T-helper 1 cell treated with Interleukin-12 subunit alpha and Interleukin-12 subunit beta and Interleukin-4 antibody, amounts not matched to agents 30 ng/mL and 1 ng/mL, for 36 hours (primary cell): Measurements from ENCODE around the gene TMEM114. TPM values are rescaled to one million over a fixed set of nuclear protein-coding genes. Genes with fewer than 3 reads are reported as not detected.

Experiments used
- intact Hi-C: fragments of 100-400 bp; cut with micrococcal nuclease; formaldehyde crosslinking; loops from one replicate; pipeline ENCODE4 v1.15.1; 2024
- total RNA-seq: library from RNA; stranded (reverse); gene quantifications from 2 replicates; pipeline ENCODE4 v1.2.3, GENCODE V29; 2022

The TMEM114 gene
- total RNA-seq, 1 donor from 2014 or later = not detected

DNA sequence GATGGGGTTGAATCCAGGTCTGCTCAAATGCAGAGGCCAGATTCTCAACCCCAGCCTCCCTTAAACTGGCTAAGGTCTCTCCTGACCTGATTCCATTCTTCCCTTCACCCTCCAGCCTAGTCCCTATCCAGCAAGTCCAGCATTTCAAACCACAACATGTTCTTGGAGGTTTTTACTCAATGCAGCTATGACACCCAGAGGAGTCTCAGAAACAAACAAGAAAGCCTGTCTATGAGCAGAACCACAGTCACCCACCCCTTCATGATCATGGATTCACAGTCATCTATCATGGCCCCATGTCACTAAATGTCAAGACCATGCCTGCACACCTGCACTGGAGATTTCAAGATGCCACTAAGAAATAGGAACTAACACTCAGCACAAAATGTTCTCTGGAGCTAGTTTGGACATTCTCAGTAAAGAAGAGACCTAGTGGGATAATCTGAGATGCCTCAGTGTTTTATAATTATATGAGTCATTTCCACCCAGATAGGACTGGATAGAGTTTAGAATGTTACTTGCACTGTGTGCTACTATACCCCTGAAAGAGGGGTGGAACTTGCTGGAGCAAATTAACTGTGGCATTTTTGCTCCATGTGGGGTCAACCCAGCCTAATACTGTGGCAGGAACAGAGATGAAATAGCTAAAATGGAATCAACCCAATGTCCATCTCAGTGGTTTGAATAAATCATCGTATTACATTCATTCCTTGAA, 21.7 kb upstream of the TMEM114 start:
- intact Hi-C loops = no loop called here

DNA sequence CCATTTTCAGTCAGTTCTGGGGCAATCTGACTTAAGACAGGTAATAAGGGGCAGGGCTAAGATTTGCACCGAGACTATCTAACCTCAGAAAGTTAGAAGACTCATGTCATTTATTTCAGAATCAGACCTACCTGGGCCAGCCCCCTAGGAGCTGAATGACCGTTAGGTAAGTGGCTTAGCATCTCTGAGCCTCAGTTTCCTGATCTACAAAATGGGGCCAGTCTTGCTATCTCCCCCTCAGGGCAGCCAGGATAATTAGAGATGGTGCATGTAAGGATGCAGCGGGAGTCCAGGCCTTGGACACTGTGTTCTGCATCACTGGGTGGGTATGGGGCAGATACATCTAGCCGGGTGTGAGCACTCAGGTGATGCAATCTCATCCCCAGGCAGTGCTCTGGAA, 20.8 kb upstream of the TMEM114 start:
- intact Hi-C loops = no loop called here

DNA sequence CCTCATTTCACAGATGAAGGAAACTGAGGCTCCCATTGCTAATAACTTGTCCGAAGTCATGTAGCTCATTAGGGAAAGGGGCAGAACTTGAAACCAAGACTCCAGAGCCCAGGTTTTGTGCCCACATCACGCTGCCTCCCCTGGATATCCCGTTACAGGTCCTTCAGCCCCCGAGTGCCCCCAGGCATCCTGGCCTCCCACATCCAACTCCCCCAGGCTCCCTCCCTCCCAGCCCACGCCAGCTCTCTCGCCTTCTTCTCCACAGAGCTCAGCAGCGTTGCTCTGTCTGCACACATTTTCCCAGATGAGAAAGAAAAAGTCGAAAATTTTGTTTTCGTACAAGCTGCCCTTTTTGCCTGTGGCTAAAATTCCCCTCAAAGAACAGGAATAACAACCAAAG, 16.9 kb upstream of the TMEM114 start:
- intact Hi-C loops = no loop called here

DNA sequence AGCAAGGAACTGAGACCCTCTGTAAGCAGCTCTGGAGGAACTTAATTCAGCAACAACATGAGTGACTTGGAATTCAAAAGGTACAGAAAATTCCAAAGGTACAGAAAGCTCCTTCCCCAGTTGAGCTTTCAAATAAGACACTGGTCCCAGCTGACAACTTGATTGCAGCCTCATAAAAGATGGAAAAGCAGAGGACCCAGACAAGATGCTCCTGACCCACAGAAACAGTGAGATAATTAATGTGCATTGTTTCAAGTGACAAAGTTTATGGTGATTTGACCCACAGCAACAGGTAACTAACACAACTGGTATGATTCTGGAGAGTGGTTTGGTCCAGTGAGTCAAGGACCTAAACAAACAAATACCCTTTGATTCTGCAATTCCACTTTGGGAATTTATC, 15.2 kb upstream of the TMEM114 start:
- intact Hi-C loops = no loop called here

DNA sequence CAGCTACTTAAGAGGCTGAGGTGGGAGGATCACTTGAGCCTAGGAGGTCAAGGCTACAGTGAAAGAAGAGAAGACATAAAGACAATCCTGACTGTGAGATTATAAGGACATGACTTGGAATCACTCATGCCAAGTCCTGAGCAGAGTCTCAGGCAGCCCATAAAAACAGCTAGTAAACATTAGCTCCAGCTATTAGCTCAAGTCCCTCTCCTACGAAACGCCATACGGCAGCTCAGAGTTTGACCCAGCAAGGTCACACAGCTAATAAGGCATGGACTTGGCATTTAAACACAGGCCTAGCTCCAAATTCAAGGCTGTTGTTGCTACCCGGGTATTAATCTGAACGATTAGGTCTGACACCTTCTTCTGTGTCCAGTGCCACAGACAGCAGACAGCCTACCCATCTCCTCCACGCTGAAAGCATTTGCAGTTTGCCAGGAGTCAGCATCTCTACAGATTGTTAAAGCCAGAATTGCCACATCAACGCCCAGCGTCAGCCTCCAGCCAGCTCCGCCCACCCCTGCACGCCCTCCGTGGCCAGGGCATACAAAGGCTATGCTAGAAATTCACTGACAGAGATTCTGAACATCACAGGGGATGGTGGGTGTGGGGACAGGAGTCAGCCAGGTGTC, 9.9 kb upstream of the TMEM114 start:
- intact Hi-C loops = no loop called here

DNA sequence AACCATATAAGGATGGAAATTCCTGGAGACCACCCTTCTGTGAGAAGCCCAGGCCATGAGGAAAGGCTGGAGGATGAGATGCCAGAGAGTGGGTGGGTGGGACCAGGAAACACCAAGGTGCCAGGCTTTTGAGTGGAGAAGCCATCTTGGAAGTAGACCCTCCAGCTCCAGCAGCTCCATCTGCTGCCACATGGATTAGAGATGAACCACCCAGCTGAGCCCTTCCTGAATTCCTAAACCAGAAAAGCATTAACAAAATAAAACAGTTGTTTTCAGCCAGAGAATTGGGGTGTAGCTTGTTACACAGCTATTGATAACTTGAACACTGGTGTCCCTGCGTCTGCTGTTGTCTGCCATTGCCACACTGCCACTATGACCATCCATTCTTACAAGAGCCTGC, 6.3 kb upstream of the TMEM114 start:
- intact Hi-C loops = no loop called here

DNA sequence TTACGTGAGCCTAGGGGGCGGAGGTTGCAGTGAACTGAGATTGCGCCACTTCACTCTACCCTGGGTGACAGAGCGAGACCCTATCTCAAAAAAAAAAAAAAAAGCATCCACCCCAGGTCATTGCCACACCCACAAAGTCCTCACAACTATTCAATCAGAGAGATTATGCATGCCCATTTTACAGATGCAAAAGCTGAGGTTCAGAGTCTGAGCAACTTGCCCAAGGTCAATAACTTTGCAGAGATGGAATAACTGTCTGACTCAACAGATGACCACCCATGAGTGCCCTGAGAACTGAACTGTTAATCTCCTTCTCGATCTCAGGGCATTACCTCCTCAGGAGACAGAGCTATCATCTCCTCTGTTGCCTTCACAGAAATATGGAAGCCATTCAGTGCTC, 5.5 kb upstream of the TMEM114 start:
- intact Hi-C loops = no loop called here

DNA sequence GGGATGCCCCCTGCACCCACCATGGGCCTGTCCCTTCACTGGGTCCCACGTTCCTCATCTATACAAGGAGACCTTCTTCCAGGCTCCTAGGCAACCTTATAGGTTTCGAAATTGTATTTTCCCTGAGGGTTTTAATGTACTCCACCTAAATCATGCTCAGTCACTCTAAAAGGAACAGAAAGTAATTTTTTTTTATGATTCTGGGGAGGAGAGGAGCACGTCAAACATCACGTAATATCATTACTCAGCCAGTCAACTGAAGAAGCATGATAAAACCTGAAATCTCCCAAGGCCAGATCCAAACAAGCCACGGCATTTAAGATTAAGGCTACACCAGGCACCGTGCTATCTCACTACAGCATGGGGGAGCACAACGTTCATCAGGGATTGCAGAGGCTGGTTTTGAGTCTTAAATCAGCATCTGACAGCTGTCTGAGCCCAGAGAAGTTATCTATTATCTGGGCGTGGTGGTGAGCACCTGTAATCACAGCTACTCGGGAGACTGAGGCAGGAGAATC, 3.9 kb upstream of the TMEM114 start:
- intact Hi-C loops = no loop called here

DNA sequence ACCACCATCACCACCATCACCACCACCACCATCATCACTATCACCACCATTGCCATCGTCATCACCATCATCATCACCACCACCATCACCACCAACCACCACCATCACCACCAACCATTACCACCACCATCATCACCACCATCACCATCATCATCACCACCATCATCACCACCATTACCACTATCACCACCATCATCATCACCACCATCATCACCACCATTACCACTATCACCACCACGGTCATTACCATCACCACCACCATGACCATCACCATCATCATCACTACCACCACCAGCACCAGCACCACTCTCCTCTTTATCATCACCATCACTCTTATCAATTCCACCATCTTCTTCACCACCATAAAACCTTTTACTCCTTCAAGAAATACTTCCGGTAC, 1.1 kb upstream of the TMEM114 start:
- intact Hi-C loops = no loop called here

DNA sequence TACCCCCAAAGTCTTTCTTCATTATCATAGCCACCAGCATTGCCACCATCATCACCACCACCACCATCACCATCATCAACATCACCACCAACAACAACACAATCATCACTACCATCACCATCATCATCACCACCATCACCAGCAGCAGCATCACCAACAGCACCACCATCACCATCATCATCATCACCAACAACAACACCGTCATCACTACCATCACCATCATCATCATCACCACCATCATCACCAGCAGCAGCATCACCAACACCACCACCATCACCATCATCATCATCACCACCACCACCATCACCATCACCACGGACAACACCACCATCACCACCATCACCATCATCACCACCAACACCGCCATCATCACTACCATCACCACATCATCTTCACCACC, 500 bp upstream of the TMEM114 start:
- intact Hi-C loops = no loop called here

DNA sequence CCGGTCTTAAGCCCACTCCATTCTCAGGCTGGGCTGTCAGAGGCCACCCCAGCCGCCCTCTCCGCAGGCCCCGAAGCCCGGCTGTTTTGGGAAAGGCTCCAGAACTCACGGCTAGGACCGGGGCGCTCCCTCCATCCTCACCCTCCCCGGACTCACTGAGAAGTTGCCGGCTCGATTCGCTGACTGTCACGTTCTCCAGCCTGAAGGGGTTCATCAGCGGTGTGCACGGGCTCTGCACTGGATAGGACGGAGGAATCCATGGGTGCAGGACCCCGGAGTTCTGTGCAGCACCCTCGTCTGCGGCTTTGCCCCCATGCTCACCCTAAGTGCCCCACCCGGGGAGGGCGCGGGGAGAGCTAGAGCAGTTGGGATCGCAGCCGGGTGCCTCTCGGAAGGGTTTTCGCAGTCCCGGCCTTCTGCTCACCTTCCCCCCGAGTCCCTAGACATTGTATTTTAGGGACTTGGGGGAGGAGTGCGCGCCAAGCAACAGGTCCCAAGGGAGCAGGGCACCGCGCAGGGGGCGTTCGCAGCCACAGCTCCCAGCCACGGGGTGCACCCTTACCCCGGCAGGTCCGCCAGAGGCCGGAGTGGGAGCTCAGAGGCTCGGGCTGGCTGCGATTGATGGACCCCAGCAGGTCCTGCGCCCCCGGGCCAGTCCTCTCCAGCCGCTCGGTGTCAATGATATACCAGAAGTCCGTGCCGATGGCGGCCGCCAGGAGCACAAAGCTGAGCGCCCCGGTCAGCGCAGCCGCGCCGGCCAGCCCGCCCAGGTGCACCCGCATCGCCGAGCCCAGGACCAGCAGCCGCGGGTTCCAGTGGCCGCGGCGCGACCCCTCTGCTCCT, 1.0 kb downstream of the TMEM114 start:
- intact Hi-C loops = no loop called here

DNA sequence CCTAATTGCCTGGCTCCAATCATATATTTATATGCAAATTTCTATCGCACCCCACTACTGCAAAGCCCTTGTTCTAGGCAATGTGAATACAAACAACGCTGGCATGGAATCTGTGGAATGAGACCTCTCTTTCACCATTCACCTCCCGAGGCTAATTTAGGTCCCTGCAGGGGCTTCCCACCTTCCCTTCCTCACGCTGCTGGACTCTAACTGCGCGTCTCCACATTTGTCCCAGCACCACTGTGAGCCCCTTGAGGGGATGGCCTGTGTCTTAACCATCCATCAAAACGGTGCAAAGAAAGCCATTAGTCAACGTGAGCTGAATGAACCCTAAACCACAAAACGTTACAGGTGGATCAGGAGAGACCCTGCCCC, 1.6 kb downstream of the TMEM114 start:
- intact Hi-C loops = no loop called here

DNA sequence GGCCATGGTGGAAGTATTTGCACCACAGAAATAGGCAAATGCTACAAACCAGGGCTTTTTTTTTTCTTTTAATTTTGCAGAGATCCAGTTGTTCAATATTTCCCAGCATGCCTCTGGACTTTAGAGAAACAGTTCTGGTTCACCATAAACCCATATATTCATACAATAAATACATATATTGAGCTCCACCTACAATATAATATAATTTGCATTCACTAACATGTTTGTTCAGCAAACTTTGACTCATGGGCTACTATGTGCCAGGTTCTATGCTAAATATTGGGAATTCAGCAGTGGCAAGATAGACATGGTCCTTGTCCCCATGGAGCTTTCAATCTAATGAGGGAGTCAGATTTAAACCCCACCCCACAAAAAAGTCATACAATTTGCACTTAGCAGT, 3.2 kb downstream of the TMEM114 start:
- intact Hi-C loops = no loop called here

DNA sequence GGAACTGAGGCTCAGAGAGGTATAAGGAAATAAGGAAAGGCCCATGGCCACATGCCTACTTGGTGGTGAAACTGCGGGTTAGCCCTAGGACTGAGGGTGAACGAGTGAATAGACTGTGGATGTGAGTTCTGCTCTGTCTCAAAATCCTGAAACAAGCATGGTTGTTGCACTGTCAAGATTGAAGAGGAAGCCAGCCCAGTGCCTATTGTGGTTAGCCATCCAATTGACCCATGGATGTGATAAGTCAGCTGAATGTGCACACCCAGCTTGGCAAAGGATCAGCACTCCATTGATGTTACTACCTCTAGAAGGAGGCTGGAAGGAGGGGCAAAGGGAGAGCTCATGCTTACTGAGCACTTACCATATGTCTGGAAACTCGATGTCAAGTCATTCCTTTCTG, 4.5 kb downstream of the TMEM114 start:
- intact Hi-C loops = no loop called here

DNA sequence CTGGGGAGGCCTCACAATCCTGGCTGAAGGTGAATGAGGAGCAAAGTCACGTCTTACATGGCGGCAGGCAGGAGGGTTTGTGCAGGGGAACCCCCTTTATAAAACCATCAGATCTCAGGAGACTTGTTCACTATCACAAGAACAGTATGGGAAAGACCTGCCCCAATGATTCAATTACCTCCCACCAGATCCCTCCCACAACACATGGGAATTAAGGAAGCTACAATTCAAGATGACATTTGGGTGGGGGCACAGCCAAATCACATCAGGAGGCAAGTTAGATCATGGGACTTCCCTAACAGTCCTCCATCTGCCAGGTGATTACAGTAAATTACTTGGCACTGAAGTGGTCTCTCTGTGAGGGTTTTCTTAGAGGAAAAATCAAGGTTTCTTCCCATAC, 5.3 kb downstream of the TMEM114 start:
- intact Hi-C loops = no loop called here

DNA sequence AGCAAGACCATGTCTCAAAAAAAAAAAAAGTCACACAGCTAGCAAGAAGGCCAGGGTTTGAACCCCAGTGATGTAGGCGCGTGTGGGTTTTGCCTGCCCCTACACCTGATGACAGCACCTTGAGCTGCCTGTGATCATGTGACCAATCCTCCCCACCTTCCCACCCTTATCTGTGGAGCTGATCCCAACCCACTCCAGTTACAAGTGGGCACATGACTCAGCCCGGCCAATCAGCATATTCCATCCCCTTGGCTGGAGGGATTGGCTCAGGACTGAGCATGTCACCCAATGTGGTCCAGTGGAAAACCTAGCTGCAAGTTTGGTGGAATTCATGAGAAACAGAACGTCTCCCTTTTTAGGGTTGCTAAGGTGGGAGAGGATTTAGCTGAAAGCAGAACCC, 6.6 kb downstream of the TMEM114 start:
- intact Hi-C loops = no loop called here

DNA sequence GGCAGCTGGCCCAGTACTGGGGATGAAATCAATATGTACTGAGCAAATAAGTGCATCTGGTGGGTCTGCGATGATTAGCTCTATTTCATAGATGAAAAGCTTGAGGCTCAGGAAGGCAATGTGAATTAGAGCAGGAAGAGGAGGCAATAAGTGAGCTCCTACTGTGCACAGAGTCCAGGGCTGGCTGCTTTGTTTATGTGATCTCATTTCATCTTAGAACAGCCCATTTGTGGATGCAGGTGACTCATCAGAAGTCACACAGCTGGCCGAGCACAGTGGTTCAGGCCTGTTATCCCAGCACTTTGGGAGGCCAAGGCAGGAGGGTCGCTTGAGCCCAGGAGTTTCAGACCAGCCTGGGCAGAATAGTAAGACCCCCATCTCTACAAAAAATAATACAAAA, 7.1 kb downstream of the TMEM114 start:
- intact Hi-C loops = no loop called here

DNA sequence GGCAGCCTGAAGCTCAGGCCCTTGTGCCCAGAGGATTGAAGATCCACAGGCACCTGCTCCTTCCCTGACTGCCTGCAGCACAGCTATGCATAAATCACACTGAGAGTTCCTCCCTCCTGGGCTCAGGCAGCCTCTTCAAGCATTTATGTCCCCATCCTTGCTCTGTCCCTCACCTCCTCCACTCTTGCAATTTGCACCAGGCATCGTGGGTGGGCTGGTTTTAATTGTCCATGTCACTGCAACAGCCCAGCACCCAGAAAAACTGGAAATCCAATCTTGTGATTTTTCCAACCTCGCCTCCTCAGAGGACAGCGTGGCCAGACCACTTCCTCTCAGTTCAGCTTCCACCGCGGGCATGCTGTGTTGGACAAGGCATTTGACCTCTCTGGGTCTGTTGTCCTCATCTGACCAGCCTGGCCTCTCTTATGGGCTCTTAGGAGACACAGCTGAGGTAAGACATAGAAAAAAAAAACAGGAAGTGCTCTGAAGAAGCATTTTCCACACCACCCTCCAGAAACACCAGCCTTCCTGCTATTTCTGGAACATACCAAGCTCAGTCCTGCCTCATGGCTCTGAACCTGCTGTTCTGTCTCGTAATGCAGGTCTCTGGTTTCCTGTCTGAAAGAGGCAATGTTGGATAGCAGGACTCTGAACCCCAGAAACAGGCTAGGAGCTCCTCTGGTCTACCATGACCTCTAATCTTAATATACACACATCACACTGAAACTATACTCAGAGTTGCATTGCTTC, 8.3 kb downstream of the TMEM114 start:
- intact Hi-C loops = no loop called here

DNA sequence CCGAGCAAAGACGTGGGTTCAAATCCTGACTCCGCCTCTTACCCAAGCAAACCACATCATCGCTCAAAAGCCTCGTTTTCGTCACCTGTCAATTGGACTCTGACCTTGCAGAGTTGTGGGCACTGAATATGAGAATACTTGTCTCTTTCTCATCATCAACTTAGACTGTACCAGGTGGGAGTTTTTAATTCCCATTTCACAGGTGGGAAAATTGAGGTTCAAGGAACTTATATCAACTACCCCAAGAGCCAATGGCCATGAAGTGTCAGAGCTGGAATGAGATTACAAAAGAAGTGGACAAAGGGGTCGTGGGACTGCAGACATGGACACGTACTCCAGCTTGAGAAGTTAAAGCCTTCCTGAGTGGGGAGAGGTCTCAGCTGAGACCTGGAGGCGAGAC, 10.8 kb downstream of the TMEM114 start:
- intact Hi-C loops = no loop called here

DNA sequence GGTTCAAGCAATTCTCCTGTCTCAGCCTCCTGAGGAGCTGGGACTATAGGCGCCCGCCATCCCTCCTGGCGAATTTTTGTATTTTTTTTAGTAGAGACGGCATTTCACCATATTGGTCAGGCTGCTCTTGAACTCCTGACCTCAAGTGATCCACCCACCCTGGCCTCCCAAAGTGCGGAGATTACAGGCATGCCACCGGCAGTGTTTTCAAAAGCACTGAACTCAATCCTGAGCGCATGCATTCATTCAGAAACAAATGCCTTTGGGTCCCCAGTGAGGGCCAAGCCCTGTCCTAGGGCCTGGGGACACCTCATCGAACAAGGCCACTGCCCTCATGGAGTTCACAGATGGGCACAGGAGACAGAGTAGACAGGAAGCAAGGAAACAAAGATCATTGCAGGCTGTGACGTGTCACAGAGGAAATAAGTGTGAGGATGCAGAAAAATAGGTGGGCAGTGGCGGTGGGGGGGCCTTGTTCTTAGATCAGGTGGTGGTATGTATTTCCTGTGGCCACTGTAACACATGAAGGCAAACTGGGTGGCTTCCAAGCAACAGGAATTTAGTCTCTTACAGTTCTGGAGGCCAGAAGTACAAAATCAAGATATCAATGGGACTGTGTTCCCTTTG, 12.5 kb downstream of the TMEM114 start:
- intact Hi-C loops = no loop called here
